Osteoblast (primary cell): ENCODE results near the gene CDK15. TPM values are rescaled to one million over a fixed set of nuclear protein-coding genes. Genes with fewer than 3 reads are reported as not detected.

Source experiments
- DNase-seq: peaks from one replicate; pipeline ENCODE4 v3.0.0; 2011; ENCODE audit warnings: low spot score, mixed read lengths; ENCODE audit not compliant: insufficient read length; ENCODE audit errors: missing footprints
- H2AFZ ChIP-seq: 2 replicates; pipeline ENCODE4 v1.6.0; 2011; ENCODE audit warnings: mild to moderate bottlenecking, low read length
- H3K27ac ChIP-seq: 2 replicates; pipeline ENCODE4 v1.5.1; 2011; ENCODE audit warnings: mild to moderate bottlenecking, low read depth, low read length, moderate library complexity
- H3K27me3 ChIP-seq: 2 replicates; pipeline ENCODE4 v1.6.0; 2012; ENCODE audit warnings: mild to moderate bottlenecking, control low read depth, inconsistent platforms, low read length, moderate library complexity; ENCODE audit not compliant: insufficient read depth
- H3K36me3 ChIP-seq: 2 replicates; pipeline ENCODE4 v1.5.1; 2011; ENCODE audit warnings: mild to moderate bottlenecking, low read length, control low read depth, moderate library complexity; ENCODE audit not compliant: insufficient read depth
- H3K4me1 ChIP-seq: 2 replicates; pipeline ENCODE4 v1.5.1; 2011; ENCODE audit warnings: mild to moderate bottlenecking, low read length, control low read depth, moderate library complexity; ENCODE audit not compliant: insufficient read depth
- H3K4me2 ChIP-seq: 2 replicates; pipeline ENCODE4 v1.6.0; 2011; ENCODE audit warnings: mild to moderate bottlenecking, low read length; ENCODE audit not compliant: insufficient read depth
- H3K4me3 ChIP-seq: fragments of 200-600 bp; sonication (generic); 3 replicates; pipeline ENCODE4 v1.5.1; 2012; ENCODE audit warnings: mild to moderate bottlenecking, low read length, inconsistent platforms; ENCODE audit not compliant: insufficient read depth
- H3K79me2 ChIP-seq: 2 replicates; pipeline ENCODE4 v1.6.0; 2012; ENCODE audit warnings: mild to moderate bottlenecking, low read length, control low read depth, inconsistent platforms; ENCODE audit not compliant: insufficient read depth
- H3K9me3 ChIP-seq: 2 replicates; pipeline ENCODE4 v1.5.1; 2011; ENCODE audit warnings: low read depth, low read length, control low read depth
- H4K20me1 ChIP-seq: 2 replicates; pipeline ENCODE4 v1.6.0; 2012; ENCODE audit warnings: mild to moderate bottlenecking, low read length, control low read depth; ENCODE audit not compliant: insufficient read depth
- CTCF ChIP-seq: IDR thresholded peaks from 2 replicates; pipeline ENCODE4 v1.5.1; 2011; ENCODE audit warnings: mild to moderate bottlenecking, low read depth, low read length, moderate library complexity; ENCODE audit errors: extremely low read depth
- total RNA-seq: library from RNA; depleted of rRNA; stranded (reverse); fragments of >200 nt; gene quantifications from 2 replicates; pipeline ENCODE4 v1.2.3, GENCODE V29; 2012

The CDK15 gene
- total RNA-seq, 1 donor, result 4.7 TPM

GRCh38 chr2:201833781-201834180, 27.4 kb downstream of the CDK15 start:
- Histone ChIP-seq H3K27me3 (no peaks in the 10 kb centered on the region), H3K9me3 (no peaks in the 10 kb centered on the region), H3K4me2 (no peak overlapping the region), H3K79me2 (no peaks in the 10 kb centered on the region), H3K4me1 (peaks cover 20% of the 10 kb centered on the region), H4K20me1 (no peaks in the 10 kb centered on the region), H3K4me3 (no peak overlapping the region), H3K27ac (no peak overlapping the region), H2AFZ (no peak overlapping the region), H3K36me3 (no peaks in the 10 kb centered on the region)
- no peak for DNase-seq
- TF ChIP-seq CTCF, result no peak

GRCh38 chr2:201835066-201835465, 28.7 kb downstream of the CDK15 start:
- Histone ChIP-seq H3K4me1 (peaks cover 20% of the 10 kb centered on the region), H3K27ac (no peak overlapping the region), H3K79me2 (no peaks in the 10 kb centered on the region), H3K36me3 (no peaks in the 10 kb centered on the region), H3K4me3 (no peak overlapping the region), H3K27me3 (no peaks in the 10 kb centered on the region), H2AFZ (no peak overlapping the region), H3K4me2 (no peak overlapping the region), H4K20me1 (no peaks in the 10 kb centered on the region), H3K9me3 (no peaks in the 10 kb centered on the region)
- TF ChIP-seq CTCF, result no peak
- no peak for DNase-seq

- H3K9me3 ChIP-seq, result no peaks in the 10 kb centered on the region
- H3K4me3 ChIP-seq, result no peak overlapping the region
- no peaks in the 10 kb centered on the region for H4K20me1 ChIP-seq
- peaks cover 4% of the 10 kb centered on the region for H3K4me1 ChIP-seq
- H3K27me3 ChIP-seq, result no peaks in the 10 kb centered on the region
- no peaks in the 10 kb centered on the region for H3K79me2 ChIP-seq
- H2AFZ ChIP-seq, result no peak overlapping the region
- no peak for DNase-seq
- no peaks in the 10 kb centered on the region for H3K36me3 ChIP-seq
- TF ChIP-seq CTCF, result no peak
- no peak overlapping the region for H3K27ac ChIP-seq
- H3K4me2 ChIP-seq, result no peak overlapping the region
Observed at GRCh38 chr2:201837391-201837790, 31.1 kb downstream of the CDK15 start.

- Histone ChIP-seq H3K27me3 (no peaks in the 10 kb centered on the region), H3K36me3 (no peaks in the 10 kb centered on the region), H3K27ac (no peak overlapping the region), H3K4me3 (no peak overlapping the region), H2AFZ (no peak overlapping the region), H3K4me1 (peaks cover 10% of the 10 kb centered on the region), H3K4me2 (no peak overlapping the region), H4K20me1 (no peaks in the 10 kb centered on the region), H3K79me2 (no peaks in the 10 kb centered on the region), H3K9me3 (no peaks in the 10 kb centered on the region)
- no peak for DNase-seq
- no peak for TF ChIP-seq CTCF
Observed at GRCh38 chr2:201837824-201838431, 31.6 kb downstream of the CDK15 start.
